ENCODE data around the gene FREM1. TPM values are rescaled to one million over a fixed set of nuclear protein-coding genes. Genes with fewer than 3 reads are reported as not detected.

FREM1 gene
- total RNA-seq, 2 donors from 2014 or later = 2.0 to 2.6 TPM

- no peaks in the 10 kb centered on the region for H3K36me3 ChIP-seq
- H3K9me3 ChIP-seq = no peaks in the 10 kb centered on the region
- H3K4me1 ChIP-seq (replicated peaks) = no peaks in the 10 kb centered on the region
- TF ChIP-seq POLR2AphosphoS5 (IDR thresholded peaks at IDR 0.05) (no peak), POLR2A (IDR thresholded peaks at IDR 0.05) (no peak)
- TF ChIP-seq, protein P1, sequence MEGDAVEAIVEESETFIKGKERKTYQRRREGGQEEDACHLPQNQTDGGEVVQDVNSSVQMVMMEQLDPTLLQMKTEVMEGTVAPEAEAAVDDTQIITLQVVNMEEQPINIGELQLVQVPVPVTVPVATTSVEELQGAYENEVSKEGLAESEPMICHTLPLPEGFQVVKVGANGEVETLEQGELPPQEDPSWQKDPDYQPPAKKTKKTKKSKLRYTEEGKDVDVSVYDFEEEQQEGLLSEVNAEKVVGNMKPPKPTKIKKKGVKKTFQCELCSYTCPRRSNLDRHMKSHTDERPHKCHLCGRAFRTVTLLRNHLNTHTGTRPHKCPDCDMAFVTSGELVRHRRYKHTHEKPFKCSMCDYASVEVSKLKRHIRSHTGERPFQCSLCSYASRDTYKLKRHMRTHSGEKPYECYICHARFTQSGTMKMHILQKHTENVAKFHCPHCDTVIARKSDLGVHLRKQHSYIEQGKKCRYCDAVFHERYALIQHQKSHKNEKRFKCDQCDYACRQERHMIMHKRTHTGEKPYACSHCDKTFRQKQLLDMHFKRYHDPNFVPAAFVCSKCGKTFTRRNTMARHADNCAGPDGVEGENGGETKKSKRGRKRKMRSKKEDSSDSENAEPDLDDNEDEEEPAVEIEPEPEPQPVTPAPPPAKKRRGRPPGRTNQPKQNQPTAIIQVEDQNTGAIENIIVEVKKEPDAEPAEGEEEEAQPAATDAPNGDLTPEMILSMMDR (IDR thresholded peaks at IDR 0.05) = no peak
- intact Hi-C loops (cut with DNase I) = no loop called here
- H3K27me3 ChIP-seq (replicated peaks; ENCODE audit: insufficient read depth) = no peaks in the 10 kb centered on the region
- H3K27ac ChIP-seq = no peak overlapping the region
- DNase-seq (ENCODE audit: low spot score) = no peak
- WGBS = 73% methylated on average over 4 of the region's 4 CpGs
- H3K4me3 ChIP-seq = no peak overlapping the region
Observed at GRCh38 chr9:14935106-14935751, 25.0 kb upstream of the FREM1 start.

DNA sequence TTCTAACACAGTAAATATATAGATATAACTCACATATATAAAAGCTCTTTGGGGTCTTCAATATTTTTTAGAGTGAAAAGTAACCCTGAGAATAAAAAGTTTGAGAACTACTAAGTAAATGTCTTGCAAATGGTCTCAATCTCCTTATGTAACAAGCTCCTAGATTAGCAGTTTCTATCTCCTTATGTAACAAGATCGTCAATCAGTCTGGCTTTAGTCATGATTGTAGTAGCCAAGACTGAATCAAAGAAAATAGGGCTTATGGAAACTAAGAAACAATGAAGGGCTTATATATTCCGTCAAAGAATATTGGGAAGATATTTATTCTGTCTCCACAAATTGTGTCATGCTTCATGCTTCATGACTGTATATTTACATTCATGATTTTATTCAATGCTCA lies 22.4 kb upstream of the FREM1 start:
- Histone ChIP-seq H3K36me3 (no peaks in the 10 kb centered on the region), H3K9me3 (no peaks in the 10 kb centered on the region), H3K27ac (no peak overlapping the region), H3K4me3 (no peak overlapping the region), H3K27me3 (replicated peaks; ENCODE audit: insufficient read depth) (no peaks in the 10 kb centered on the region), H3K4me1 (replicated peaks) (no peaks in the 10 kb centered on the region)
- 81% methylated on average over 2 of the region's 2 CpGs for WGBS
- TF ChIP-seq POLR2AphosphoS5 (IDR thresholded peaks at IDR 0.05) (no peak), POLR2A (IDR thresholded peaks at IDR 0.05) (no peak)
- TF ChIP-seq, protein P1 (IDR thresholded peaks at IDR 0.05) = no peak
- intact Hi-C loops (cut with DNase I) = no loop called here
- DNase-seq (ENCODE audit: low spot score) = no peak

DNA sequence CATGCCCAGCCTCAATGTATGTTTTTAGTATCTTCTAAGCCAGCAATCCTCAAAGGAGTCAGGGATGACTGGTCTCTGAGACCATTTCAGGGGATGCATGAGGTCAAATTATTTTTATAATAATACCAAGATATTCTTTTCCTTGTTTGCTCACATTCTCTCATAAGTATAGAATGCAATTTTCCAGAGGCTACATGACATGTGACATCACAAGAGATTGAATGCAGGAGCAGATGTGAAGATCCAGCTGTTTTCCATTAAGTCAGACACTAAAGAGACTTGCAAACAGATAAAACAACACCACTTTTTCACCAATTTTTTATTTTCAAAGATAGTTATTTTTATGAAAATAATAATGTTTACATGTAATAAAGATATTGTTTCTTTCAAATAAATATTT lies 22.0 kb upstream of the FREM1 start:
- no peak for TF ChIP-seq POLR2A (IDR thresholded peaks at IDR 0.05)
- H3K4me3 ChIP-seq = no peak overlapping the region
- no peaks in the 10 kb centered on the region for H3K27me3 ChIP-seq (replicated peaks; ENCODE audit: insufficient read depth)
- intact Hi-C loops (cut with DNase I) = no loop called here
- no peak for DNase-seq (ENCODE audit: low spot score)
- H3K9me3 ChIP-seq = no peaks in the 10 kb centered on the region
- no peak overlapping the region for H3K27ac ChIP-seq
- H3K4me1 ChIP-seq (replicated peaks) = no peaks in the 10 kb centered on the region
- H3K36me3 ChIP-seq = no peaks in the 10 kb centered on the region

GRCh38 chr9:14926941-14927624 lies 16.9 kb upstream of the FREM1 start:
- 68% methylated on average over 3 of the region's 3 CpGs for WGBS
- DNase-seq (ENCODE audit: low spot score) = no peak
- TF ChIP-seq POLR2AphosphoS5 (IDR thresholded peaks at IDR 0.05) = no peak
- no peak for TF ChIP-seq POLR2A (IDR thresholded peaks at IDR 0.05)
- TF ChIP-seq, protein P1 (IDR thresholded peaks at IDR 0.05) = no peak
- no peaks in the 10 kb centered on the region for H3K4me1 ChIP-seq (replicated peaks)
- H3K27me3 ChIP-seq (replicated peaks; ENCODE audit: insufficient read depth) = no peaks in the 10 kb centered on the region
- H3K9me3 ChIP-seq = no peaks in the 10 kb centered on the region
- no peaks in the 10 kb centered on the region for H3K36me3 ChIP-seq
- no peak overlapping the region for H3K27ac ChIP-seq
- no peak overlapping the region for H3K4me3 ChIP-seq
- intact Hi-C loops (cut with DNase I) = no loop called here

GRCh38 chr9:14924230-14925219 lies 14.3 kb upstream of the FREM1 start:
- Histone ChIP-seq H3K27me3 (replicated peaks; ENCODE audit: insufficient read depth) (no peaks in the 10 kb centered on the region), H3K9me3 (no peaks in the 10 kb centered on the region), H3K36me3 (no peaks in the 10 kb centered on the region), H3K27ac (no peak overlapping the region), H3K4me1 (replicated peaks) (no peaks in the 10 kb centered on the region), H3K4me3 (no peak overlapping the region)
- TF ChIP-seq POLR2AphosphoS5 (IDR thresholded peaks at IDR 0.05) = no peak
- TF ChIP-seq, protein P1 (IDR thresholded peaks at IDR 0.05) = no peak
- TF ChIP-seq POLR2A (IDR thresholded peaks at IDR 0.05) = no peak
- no peak for DNase-seq (ENCODE audit: low spot score)
- intact Hi-C loops (cut with DNase I) = no loop called here
- WGBS = 83% methylated on average over 7 of the region's 7 CpGs
